Esophagus muscularis mucosa (tissue), 3 donors: ENCODE measurements around the gene PRKD1.

Experiments used
- POLR2A ChIP-seq: fragments of 450-650 bp; IDR thresholded peaks from one replicate; pipeline ENCODE4 v1.6.1; 2017; ENCODE audit warnings: antibody characterized with exemption, moderate library complexity, mild to moderate bottlenecking, low read depth
- POLR2AphosphoS5 ChIP-seq, 2 donors: sonication (generic); formaldehyde crosslinking; IDR thresholded peaks; one replicate each; pipeline ENCODE4 v1.6.1; 2017; ENCODE audit warnings: antibody characterized with exemption in 2 of 2
- TF ChIP-seq, protein P1 (sequence below), 3 experiments: fragments of 200-600 bp in 2 of 3; fragments of 450-650 bp in 1 of 3; sonication (generic) in 2 of 3; IDR thresholded peaks; one replicate each; pipeline ENCODE4 v1.5.1; 2017 to 2019; ENCODE audit warnings: antibody characterized with exemption in 3 of 3, mild to moderate bottlenecking in 2 of 3, moderate library complexity in 1 of 3

DNA sequence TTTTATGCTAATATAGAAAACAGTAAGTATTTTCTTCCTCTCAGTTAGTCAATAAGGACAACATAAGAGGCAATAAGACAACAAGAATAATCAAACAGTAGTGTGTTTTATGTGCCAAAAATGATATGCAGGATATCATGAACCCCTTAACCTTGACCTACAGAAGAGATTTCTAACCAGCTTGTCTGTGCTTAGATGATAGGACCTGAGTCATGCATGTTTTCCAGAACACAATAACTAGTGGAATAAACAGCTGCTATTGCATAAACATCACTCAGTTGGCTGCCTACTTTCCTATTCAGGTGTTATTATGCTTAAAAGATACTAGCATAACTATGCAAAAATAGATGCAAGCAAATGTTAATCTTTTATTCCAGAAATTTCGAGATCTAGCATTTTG lies 282.5 kb downstream of the PRKD1 start:
- TF ChIP-seq, protein P1, sequence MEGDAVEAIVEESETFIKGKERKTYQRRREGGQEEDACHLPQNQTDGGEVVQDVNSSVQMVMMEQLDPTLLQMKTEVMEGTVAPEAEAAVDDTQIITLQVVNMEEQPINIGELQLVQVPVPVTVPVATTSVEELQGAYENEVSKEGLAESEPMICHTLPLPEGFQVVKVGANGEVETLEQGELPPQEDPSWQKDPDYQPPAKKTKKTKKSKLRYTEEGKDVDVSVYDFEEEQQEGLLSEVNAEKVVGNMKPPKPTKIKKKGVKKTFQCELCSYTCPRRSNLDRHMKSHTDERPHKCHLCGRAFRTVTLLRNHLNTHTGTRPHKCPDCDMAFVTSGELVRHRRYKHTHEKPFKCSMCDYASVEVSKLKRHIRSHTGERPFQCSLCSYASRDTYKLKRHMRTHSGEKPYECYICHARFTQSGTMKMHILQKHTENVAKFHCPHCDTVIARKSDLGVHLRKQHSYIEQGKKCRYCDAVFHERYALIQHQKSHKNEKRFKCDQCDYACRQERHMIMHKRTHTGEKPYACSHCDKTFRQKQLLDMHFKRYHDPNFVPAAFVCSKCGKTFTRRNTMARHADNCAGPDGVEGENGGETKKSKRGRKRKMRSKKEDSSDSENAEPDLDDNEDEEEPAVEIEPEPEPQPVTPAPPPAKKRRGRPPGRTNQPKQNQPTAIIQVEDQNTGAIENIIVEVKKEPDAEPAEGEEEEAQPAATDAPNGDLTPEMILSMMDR (IDR thresholded peaks at IDR 0.05): no peak
- TF ChIP-seq POLR2AphosphoS5 (IDR thresholded peaks at IDR 0.05) (no peak), POLR2A (no peak)
